B cell (primary cell): ENCODE data around the gene EPHA2.

ENCODE experiments used
- EZH2 ChIP-seq: IDR thresholded peaks from 2 replicates; pipeline ENCODE4 v1.6.1; 2012; ENCODE audit warnings: borderline replicate concordance, low read depth, mild to moderate bottlenecking, moderate library complexity, low read length; ENCODE audit not compliant: insufficient read depth, poor library complexity, severe bottlenecking
- TF ChIP-seq, protein P1 (sequence below): fragments of 200-600 bp; IDR thresholded peaks from one replicate; pipeline ENCODE4 v1.8.0; 2022; ENCODE audit warnings: antibody characterized with exemption, mild to moderate bottlenecking

GRCh38 chr1:16175610-16176553, 20.0 kb upstream of the EPHA2 start:
- no peak for TF ChIP-seq EZH2
- TF ChIP-seq, protein P1, sequence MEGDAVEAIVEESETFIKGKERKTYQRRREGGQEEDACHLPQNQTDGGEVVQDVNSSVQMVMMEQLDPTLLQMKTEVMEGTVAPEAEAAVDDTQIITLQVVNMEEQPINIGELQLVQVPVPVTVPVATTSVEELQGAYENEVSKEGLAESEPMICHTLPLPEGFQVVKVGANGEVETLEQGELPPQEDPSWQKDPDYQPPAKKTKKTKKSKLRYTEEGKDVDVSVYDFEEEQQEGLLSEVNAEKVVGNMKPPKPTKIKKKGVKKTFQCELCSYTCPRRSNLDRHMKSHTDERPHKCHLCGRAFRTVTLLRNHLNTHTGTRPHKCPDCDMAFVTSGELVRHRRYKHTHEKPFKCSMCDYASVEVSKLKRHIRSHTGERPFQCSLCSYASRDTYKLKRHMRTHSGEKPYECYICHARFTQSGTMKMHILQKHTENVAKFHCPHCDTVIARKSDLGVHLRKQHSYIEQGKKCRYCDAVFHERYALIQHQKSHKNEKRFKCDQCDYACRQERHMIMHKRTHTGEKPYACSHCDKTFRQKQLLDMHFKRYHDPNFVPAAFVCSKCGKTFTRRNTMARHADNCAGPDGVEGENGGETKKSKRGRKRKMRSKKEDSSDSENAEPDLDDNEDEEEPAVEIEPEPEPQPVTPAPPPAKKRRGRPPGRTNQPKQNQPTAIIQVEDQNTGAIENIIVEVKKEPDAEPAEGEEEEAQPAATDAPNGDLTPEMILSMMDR = no peak
